GM21529 (cell line): Measurements from ENCODE around the gene PLK2.

Experiments used
- ATAC-seq: cut with Tn5 transposase; IDR thresholded peaks from one replicate; pipeline ENCODE4 v1.9.1; 2021; ENCODE audit not compliant: unreplicated experiment

Gene PLK2

DNA sequence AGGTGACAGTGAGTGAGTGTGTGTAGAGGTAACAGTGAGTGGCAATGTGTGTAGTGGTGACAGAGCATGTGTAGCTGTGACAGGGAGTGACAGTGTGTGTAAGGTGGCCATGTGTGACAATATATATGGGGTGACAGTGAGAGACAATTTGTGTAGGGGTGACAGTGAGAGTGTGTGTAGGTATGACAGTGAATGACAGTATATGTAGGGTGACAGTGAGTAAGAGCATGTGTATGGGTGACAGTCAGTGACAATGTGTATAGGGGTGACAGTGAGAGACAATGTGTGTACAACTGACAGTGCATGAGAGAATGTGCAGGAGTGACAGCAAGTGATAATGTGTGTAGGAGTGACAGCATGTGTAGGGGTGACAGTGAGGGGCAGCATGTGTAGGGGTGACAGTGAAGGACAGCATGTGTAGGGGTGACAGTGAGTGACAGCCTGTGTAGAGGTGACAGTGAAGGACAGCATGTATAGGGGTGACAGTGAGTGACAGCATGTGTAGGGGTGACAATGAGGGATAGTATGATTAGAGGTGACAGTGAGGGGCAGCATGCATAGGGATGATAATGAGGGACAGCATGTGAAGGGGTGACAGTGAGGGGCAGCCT lies 21.3 kb upstream of the PLK2 start:
- no peak for ATAC-seq

- ATAC-seq, result no peak
These were observed 18.0 kb upstream of the PLK2 start for GRCh38 chr5:58477760-58478376.

DNA sequence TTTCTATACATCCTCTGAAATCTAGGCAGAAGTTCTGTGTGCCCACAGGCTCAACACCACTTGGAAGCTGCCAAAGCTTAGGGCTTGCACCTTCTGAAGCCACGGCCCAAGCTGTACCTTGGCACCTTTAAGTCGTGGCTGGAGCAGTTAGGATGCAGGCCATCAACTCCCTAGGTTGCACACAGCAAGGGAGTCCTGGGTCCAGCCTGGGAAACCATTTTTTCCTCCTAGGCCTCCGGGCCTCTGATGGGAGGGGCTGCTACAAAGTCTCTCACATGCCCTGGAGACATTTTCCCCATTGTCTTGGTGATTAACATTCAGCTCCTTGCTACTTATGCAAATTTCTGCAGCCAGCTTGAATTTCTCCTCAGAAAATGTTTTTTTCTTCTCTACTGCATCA lies 15.5 kb upstream of the PLK2 start:
- ATAC-seq, result no peak

DNA sequence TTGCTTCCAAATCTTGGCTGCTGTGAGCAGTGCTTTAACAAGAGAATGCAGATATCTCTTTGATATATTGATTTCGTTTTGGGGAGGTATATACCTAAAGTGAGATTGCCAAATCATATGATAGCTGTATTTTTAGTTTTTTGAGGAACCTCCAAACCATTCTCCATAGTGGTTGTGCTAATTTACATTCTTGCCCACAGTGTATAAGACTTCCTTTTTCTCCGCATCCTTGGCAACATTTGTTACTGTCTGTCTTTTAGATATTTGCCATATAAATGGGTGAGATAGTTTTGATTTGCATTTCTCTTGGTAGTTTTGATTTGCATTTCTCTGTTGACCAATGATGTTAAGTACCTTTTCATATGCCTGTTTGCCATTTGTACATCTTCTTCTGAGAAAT lies 10.0 kb upstream of the PLK2 start:
- ATAC-seq, result no peak

GRCh38 chr5:58466939-58467338 lies 7.1 kb upstream of the PLK2 start:
- peak; percentile 98 for ATAC-seq

DNA sequence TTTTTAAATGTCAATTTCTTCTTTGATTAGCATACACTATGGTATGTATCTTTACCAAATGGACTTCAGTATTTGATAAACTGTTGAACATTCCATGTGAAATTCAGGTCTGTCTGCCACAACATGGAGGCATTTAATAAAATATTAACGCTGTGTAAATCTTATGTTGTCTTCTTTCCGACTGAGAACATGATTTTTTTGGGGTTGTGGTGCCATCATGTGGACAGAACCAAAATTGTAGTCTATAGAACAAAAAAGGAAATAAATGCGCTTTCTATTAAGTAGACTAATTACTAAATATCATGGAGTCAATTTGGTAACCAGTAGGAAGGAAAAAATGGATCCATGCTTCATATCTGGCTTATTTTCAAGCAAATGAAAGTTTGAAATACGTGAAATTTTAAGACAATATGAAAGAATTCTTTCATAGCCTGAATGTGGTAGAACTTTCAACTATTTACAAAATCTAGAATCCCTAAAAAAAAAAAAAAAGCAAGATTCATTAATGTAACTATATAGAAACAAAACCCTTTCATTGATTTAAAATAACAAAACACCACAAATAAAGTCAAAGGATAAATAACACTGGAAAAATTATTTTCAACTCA lies 2.8 kb upstream of the PLK2 start:
- no peak for ATAC-seq

DNA sequence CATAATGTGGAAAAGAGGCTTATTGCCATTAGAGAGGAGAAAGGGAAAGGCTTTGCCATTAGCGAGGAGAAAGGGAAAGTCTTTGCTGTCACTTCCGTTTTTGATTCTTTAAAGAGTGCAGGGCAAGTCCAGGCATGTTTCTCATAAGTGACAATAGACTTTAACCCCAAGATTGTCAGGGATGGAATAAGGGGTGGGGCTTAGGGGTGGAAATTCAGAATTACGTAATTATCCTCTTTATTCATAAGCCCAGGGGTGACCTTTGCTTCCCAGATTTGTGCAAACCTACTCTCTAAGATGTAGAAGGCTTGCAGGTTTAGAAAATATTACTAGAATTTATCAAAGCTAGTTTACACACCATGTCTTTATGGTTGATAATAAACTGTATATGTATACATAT lies 2.3 kb upstream of the PLK2 start:
- ATAC-seq, result no peak

GRCh38 chr5:58460732-58461286 lies 923 bp upstream of the PLK2 start:
- ATAC-seq, result peak; percentile 77

- ATAC-seq, result peak; percentile 0
These were observed 512 bp downstream of the PLK2 start for GRCh38 chr5:58459146-58460001.

DNA sequence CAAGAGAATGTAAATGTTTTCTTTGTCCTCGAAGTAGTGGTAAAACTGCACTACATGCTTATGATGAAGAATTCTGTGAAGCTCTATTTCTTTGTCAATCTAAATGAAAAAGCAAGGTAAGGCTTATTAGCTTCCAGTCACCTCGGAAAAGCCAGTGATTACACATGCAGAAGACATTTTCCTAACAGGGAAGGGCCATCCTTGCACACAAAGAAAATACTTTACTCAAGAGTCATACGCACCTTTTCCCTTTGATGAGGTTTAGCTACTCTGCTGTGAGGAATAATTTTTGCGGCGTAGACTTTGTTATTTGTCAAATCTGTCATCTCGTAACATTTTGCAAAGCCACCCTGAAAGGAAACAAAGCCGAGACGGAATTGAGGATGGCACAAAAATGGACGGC lies 1.1 kb downstream of the PLK2 start:
- ATAC-seq, result no peak

DNA sequence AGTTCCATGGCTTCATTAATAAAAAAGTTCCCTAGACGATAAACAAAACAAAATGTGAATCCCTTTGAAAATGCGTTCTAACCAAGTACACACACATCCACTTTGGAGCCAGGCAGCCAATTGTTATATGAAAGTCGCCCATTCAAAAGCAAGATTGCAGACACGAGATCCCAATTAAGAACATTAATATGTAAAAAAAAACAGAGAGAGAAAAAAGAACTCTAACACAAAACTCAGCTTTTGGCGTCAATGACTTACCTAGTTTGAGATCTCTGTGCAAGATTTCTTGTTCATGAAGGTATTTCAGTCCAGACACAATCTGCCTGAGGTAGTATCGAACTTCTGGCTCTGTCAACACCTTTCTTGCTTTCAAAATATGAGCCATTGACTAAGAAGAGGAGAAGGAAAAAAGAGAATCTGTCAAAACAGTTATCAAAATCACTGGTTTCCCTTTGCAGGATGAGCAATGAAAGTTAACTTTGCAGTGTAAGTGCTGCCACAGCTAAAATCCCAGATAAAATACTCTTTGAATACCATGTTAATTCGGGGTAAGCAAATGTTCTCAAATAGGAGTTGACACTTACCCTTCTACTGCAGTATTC lies 1.6 kb downstream of the PLK2 start:
- ATAC-seq, result no peak

GRCh38 chr5:58457050-58457449 lies 2.8 kb downstream of the PLK2 start:
- no peak for ATAC-seq

- no peak for ATAC-seq
These were observed 3.4 kb downstream of the PLK2 start for GRCh38 chr5:58456486-58456885.

GRCh38 chr5:58456026-58456425 lies 3.9 kb downstream of the PLK2 start:
- no peak for ATAC-seq

DNA sequence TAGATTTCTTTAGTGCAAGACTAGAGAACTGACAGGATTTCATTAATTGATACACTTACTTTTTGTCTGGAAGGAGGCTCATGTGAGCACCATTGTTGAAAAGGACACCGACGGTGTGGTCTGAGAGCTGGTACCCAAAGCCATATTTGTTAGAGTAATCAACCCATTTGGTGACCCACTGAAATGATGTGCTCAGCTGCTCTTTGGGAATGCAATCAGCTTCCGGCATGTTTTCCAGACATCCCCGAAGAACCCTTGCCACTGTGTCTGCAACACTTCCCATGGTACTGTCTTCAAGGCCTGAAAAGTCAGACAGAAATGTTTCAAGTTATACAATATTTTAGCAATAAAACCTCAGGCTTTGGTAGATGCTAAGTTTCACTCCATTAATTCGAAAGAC lies 4.4 kb downstream of the PLK2 start:
- ATAC-seq, result no peak

- no peak for ATAC-seq
These were observed 4.8 kb downstream of the PLK2 start for GRCh38 chr5:58455066-58455465.

GRCh38 chr5:58454025-58454424 lies 5.9 kb downstream of the PLK2 start:
- no peak for ATAC-seq

- ATAC-seq, result no peak
These were observed 6.6 kb downstream of the PLK2 start for GRCh38 chr5:58453306-58453705.

DNA sequence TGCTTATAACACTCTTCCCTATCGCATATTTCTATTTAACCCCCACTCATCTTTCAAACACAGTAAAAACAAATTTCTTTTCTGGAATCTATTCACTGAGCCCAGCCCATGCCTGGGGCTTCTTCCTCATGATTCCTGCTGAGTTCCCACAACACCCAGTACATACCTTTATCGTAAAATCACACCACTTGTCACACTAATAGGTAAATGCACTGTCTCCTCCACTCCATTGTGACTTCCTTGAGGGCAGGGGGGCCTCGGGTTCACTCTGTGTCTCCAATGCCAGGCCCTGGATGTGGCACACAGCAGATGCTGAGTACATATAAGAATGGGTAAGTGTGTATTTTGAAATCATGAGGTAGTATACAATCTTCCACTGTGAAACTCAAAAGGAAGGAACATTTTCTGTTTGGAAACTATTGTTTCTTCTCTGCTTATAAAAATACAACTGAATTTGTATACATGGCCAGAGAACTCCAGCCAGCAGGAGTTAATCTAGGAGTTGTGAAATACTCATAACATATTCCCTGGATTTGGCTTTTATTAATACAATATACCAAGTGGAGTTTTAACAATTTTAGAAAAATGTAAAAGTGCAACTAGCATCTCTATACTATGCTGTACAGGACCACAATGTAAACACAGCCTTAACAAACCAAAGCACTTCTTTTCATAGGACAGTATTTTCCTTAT lies 7.2 kb downstream of the PLK2 start:
- ATAC-seq, result no peak

- no peak for ATAC-seq
These were observed 7.9 kb downstream of the PLK2 start for GRCh38 chr5:58451732-58452565.
